Measurements from ENCODE around the gene EPS8. TPM values are rescaled to one million over a fixed set of nuclear protein-coding genes. Genes with fewer than 3 reads are reported as not detected.

EPS8 gene
- total and polyA plus RNA-seq, 2 experiments from 2014 or later = 3.1 to 6.0 TPM

DNA sequence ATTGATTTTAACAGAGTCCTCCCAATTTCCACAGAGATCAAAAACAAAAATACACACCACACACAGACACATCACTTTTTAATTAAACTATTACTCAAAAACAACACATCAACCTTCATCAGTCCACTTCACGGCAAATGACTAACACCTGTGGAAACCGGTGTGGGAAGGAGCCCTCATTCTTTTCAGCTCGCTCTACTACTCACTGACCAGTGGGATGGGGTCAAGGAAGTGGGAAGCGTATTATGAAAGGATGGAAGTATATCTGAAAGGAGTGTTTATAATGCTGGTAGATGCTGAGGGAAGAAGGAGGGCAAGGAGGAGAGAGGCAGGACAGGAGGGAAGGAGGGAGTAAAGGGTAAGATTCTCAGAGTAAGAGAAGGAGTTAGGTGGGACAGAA is 156.5 kb downstream of the EPS8 start:
- H3K4me1 ChIP-seq (ENCODE audit: low read depth) = peaks cover 17% of the 10 kb centered on the region
- H3K27me3 ChIP-seq = no peaks in the 10 kb centered on the region
- H3K27ac ChIP-seq = no peak overlapping the region
- H3K36me3 ChIP-seq = no peaks in the 10 kb centered on the region
- no peak for DNase-seq (ENCODE audit: low read depth in 1 of 2, low spot score in 1 of 2)
- no peaks in the 10 kb centered on the region for H3K9me3 ChIP-seq (ENCODE audit: low read depth)
- TF ChIP-seq, protein P1, sequence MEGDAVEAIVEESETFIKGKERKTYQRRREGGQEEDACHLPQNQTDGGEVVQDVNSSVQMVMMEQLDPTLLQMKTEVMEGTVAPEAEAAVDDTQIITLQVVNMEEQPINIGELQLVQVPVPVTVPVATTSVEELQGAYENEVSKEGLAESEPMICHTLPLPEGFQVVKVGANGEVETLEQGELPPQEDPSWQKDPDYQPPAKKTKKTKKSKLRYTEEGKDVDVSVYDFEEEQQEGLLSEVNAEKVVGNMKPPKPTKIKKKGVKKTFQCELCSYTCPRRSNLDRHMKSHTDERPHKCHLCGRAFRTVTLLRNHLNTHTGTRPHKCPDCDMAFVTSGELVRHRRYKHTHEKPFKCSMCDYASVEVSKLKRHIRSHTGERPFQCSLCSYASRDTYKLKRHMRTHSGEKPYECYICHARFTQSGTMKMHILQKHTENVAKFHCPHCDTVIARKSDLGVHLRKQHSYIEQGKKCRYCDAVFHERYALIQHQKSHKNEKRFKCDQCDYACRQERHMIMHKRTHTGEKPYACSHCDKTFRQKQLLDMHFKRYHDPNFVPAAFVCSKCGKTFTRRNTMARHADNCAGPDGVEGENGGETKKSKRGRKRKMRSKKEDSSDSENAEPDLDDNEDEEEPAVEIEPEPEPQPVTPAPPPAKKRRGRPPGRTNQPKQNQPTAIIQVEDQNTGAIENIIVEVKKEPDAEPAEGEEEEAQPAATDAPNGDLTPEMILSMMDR (IDR thresholded peaks at IDR 0.05; ENCODE audit: low read depth, low read length) = no peak
- no peak overlapping the region for H3K4me3 ChIP-seq

- no peak for DNase-seq (ENCODE audit: low read depth in 1 of 2, low spot score in 1 of 2)
- H3K27ac ChIP-seq = no peak overlapping the region
- peaks cover 17% of the 10 kb centered on the region for H3K4me1 ChIP-seq (ENCODE audit: low read depth)
- no peak overlapping the region for H3K4me3 ChIP-seq
- H3K9me3 ChIP-seq (ENCODE audit: low read depth) = no peaks in the 10 kb centered on the region
- TF ChIP-seq, protein P1 (IDR thresholded peaks at IDR 0.05; ENCODE audit: low read depth, low read length) = no peak
- no peaks in the 10 kb centered on the region for H3K36me3 ChIP-seq
- H3K27me3 ChIP-seq = no peaks in the 10 kb centered on the region
These were observed 158.0 kb downstream of the EPS8 start for GRCh38 chr12:15631007-15631715.

- TF ChIP-seq, protein P1 (IDR thresholded peaks at IDR 0.05; ENCODE audit: low read depth, low read length) = no peak
- peak in 1 of 2 donors; percentile 60 for DNase-seq (ENCODE audit: low read depth in 1 of 2, low spot score in 1 of 2)
- no peaks in the 10 kb centered on the region for H3K9me3 ChIP-seq (ENCODE audit: low read depth)
- H3K4me1 ChIP-seq (ENCODE audit: low read depth) = peaks cover 17% of the 10 kb centered on the region
- peak overlapping the region; percentile 80 for H3K27ac ChIP-seq
- no peak overlapping the region for H3K4me3 ChIP-seq
- H3K36me3 ChIP-seq = no peaks in the 10 kb centered on the region
- no peaks in the 10 kb centered on the region for H3K27me3 ChIP-seq
These were observed 159.4 kb downstream of the EPS8 start for GRCh38 chr12:15629761-15630160.

GRCh38 chr12:15629108-15629507 is 160.1 kb downstream of the EPS8 start:
- no peak overlapping the region for H3K4me3 ChIP-seq
- peak; percentile 59 to 99 for DNase-seq (ENCODE audit: low read depth in 1 of 2, low spot score in 1 of 2)
- peaks cover 17% of the 10 kb centered on the region for H3K4me1 ChIP-seq (ENCODE audit: low read depth)
- TF ChIP-seq, protein P1 (IDR thresholded peaks at IDR 0.05; ENCODE audit: low read depth, low read length) = no peak
- H3K36me3 ChIP-seq = no peaks in the 10 kb centered on the region
- H3K27me3 ChIP-seq = no peaks in the 10 kb centered on the region
- H3K9me3 ChIP-seq (ENCODE audit: low read depth) = no peaks in the 10 kb centered on the region
- H3K27ac ChIP-seq = peak overlapping the region; percentile 80

GRCh38 chr12:15627995-15628945 is 160.9 kb downstream of the EPS8 start:
- peak overlapping the region; percentile 80 for H3K27ac ChIP-seq
- DNase-seq (ENCODE audit: low read depth in 1 of 2, low spot score in 1 of 2) = peak; percentile 10 to 66

More at GRCh38 chr12:15627995-15628945, 160.9 kb downstream of the EPS8 start:
- H3K4me3 ChIP-seq = no peak overlapping the region
- H3K36me3 ChIP-seq = no peaks in the 10 kb centered on the region
- H3K27me3 ChIP-seq = no peaks in the 10 kb centered on the region
- peaks cover 17% of the 10 kb centered on the region for H3K4me1 ChIP-seq (ENCODE audit: low read depth)
- TF ChIP-seq, protein P1 (IDR thresholded peaks at IDR 0.05; ENCODE audit: low read depth, low read length) = no peak
- no peaks in the 10 kb centered on the region for H3K9me3 ChIP-seq (ENCODE audit: low read depth)
